PC-3 (cell line): Measurements from ENCODE around the gene BTBD16.

Experiments used
- CTCF ChIP-seq: fragments of 300-600 bp; sonication (generic); conservative IDR thresholded peaks from 2 replicates; pipeline ENCODE4 v1.5.1; 2017; ENCODE audit warnings: antibody characterized with exemption, low read depth, mild to moderate bottlenecking, low read length
- EZH2 ChIP-seq: fragments of 300-600 bp; sonication (generic); IDR thresholded peaks from one replicate; pipeline ENCODE4 v1.6.1; 2017; ENCODE audit warnings: antibody characterized with exemption, mild to moderate bottlenecking, low read length; ENCODE audit not compliant: unreplicated experiment
- EZH2phosphoT487 ChIP-seq: fragments of 300-600 bp; sonication (generic); IDR thresholded peaks from 2 replicates; pipeline ENCODE4 v1.6.1; 2018; ENCODE audit warnings: mild to moderate bottlenecking, antibody characterized with exemption, low read length, borderline replicate concordance

GRCh38 chr10:122361046-122361445, 90.0 kb downstream of the BTBD16 start:
- TF ChIP-seq CTCF (no peak), EZH2 (no peak), EZH2phosphoT487 (no peak)
